Activated naive CD4-positive, alpha-beta T cell (primary cell): ENCODE measurements around the gene OTX1.
"Not testable (repeated sequence)": the region's sequence is repeated elsewhere in the genome, so short reads cannot be mapped to it uniquely, and the experiment has no call there.

ENCODE experiments used
- DNase-seq, 4 experiments: peaks; one replicate each; lab custom pipeline; 2025; lab: John Stamatoyannopoulos, UW

Gene OTX1

DNA sequence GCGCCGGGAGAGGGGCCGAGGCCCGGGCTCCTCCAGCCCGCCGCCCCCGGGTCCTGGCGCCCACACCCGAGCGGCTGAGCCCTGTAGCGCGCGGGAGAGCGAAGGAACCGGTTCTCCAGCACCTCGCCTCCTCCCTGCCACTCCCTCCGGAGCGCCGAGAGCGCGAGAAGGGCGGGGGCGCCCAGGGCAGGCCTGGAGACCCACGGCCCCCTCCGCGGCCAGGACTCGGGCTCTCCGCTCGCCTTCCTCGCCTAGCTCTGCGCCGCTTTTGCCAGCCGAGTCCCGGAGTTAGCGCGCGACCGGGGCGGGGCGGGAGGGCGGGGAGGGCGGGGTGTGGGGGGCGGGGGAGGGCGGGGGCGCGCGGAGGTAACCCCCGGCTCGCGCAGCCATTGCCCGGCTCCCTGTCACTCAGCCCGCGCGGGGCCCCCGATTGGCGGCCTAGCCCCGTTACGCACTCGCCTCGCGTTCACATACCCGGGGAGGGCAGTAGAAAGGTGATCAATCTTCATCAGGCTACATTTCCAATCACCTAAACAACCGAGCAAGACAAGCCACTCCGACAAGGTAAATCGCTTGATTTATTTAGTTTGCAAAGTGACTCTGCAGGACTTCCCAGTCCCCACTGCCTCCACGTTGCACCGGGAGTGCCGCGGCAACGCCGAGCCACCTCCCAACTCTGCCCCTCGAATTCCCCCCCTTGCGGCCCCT lies at the start of gene OTX1:
TSS of gene OTX1 (plus strand) at position 497 of the 708 bp plus-strand sequence. CDS start 2,161 bp downstream, outside the sequence.
- no peak for DNase-seq

GRCh38 chr2:63001576-63001975 lies 49.1 kb upstream of the OTX1 start:
- DNase-seq = no peak

- no peak for DNase-seq
Measured at GRCh38 chr2:63003351-63003750, 47.3 kb upstream of the OTX1 start.

GRCh38 chr2:63007813-63008458 lies 42.7 kb upstream of the OTX1 start:
- no peak for DNase-seq

DNA sequence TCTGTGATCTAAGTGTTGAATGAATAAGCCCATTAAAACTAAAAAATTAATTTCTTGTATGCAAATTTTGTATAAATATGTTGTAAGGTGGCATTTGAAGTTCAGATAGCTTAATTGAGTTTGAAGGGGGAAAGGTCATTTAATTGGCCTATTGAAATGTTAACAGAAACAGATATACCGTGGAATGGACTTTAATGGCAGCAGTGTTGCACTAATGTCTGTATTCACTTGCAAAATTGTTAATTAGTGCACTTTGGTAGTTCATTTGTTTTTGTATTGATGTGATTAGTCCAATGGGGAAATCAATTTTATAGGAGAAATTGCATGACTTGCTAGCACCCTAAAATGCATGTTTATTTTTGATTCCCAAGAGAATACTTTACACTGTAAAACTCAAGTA lies 41.8 kb upstream of the OTX1 start:
- DNase-seq = no peak

- DNase-seq = no peak
Measured at GRCh38 chr2:63009490-63009889, 41.1 kb upstream of the OTX1 start.

GRCh38 chr2:63012541-63012940 lies 38.1 kb upstream of the OTX1 start:
- DNase-seq = no peak

- no peak for DNase-seq
Measured at GRCh38 chr2:63013438-63013837, 37.2 kb upstream of the OTX1 start.

DNA sequence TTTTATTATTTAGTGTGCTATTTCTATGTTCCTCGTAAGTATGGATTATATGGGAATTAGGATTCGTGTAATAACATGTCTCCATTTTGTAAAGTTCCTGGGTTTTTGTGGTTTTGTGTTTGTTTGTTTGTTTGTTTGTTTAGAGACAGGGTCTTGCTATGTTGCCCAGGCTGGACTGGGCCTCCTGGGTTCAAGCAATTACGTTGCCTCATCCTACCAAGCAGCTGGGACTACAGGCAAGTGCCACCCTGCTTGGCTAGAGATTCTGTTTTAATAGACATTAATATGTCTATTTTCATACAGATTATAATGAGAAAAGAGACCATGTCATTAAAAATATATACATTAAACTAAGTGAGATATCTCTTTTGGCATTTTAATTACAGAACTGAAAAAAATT lies 35.2 kb upstream of the OTX1 start:
- DNase-seq = no peak

- no peak for DNase-seq
Measured at GRCh38 chr2:63018439-63018838, 32.2 kb upstream of the OTX1 start.

GRCh38 chr2:63019686-63020085 lies 30.9 kb upstream of the OTX1 start:
- not testable (repeated sequence) for DNase-seq

DNA sequence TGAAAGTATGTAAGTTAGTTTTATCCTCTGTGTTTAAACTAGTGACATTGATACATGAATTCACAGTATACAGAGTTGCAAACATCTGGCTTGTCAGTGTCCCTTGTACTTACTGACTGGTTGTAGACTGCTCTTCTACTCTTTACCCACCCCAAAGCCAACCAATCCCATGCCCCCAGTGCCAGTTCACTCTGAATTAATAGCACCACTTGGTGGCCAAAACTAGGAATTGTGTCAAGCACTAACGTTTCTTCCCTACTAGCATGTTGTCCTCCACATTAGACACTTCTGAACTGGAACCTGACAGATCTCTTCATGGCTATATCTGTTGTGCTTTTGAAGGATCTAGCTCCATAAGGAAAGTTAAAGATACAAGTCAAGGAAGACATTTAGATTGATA lies 27.2 kb upstream of the OTX1 start:
- DNase-seq = no peak

GRCh38 chr2:63027220-63027619 lies 23.4 kb upstream of the OTX1 start:
- DNase-seq = no peak

GRCh38 chr2:63029058-63029457 lies 21.6 kb upstream of the OTX1 start:
- no peak for DNase-seq

DNA sequence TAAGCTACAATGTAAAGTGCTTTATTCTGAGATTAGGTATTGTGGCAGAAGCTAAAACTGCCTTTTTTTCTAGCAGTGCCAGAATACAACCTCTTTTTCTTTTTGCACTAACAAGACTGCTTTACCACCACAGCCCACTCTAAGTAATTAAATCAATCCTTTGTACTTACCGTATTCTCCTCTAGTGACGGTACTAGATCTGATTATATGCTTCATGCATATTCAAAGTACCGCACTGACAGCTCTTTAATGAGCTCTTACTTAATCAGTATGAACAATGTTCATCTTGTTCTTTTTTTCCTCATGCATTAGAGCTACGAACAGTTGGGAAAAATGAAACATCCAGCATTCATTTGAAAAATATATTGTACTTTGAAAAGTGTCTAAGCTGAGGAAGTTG lies 16.1 kb upstream of the OTX1 start:
- DNase-seq = no peak

DNA sequence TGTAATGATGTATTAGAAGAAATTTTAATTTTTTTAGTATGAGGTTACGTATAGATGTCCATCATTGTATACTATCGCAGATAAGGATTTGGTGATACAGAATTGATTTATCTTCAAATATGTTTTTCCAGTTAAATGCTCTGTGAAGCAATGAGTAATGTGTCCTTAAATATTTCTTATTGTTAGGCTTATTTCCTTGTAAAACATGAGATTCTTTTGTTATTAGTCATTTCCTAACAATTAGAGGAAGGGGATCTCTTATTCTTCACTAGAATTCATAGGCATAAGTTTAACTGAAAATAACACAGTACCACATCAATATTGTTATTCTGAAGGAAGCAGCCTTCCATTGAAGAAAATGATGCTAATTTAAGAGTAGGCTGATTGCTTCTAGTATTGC lies 15.5 kb upstream of the OTX1 start:
- DNase-seq = no peak

GRCh38 chr2:63035660-63036059 lies 15.0 kb upstream of the OTX1 start:
- DNase-seq = no peak

DNA sequence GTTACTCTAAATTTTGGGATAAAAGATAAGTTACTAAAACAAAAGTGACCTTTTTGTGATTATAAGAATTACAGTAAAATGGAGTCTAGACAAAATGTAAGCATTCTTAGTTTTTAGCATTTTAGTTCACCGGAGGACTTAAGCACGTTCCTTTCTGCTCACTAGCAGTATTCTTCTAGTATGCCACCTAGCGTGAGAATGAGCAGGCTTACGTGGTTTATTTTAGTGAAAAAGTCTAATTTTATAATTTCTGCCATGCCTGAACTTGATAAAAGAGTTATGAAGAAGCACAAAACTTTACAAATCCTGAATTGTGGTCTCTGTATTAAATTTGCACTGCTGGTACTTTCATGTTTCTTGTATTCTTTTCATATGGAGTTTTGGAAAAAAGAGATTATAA lies 12.6 kb upstream of the OTX1 start:
- DNase-seq = no peak

DNA sequence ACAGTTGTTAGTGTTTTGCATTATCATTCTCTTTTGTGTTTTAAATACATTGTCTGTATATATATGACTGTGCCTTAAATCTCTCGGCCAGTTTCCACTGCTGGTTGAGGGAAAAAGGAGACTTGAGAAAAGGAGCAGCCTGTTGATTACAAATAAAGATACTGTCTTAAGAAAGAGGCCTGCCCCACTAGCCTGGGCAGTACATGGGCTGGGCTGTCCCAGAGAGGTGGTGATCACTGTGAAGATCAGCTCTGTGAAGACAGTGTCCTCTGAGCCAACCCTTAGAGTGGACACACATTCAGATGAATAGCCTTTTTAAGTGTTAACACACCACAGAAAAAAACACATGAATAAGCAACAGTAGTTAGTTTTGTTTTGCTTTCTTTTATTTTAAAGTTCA lies 10.0 kb upstream of the OTX1 start:
- DNase-seq = no peak

GRCh38 chr2:63041592-63041991 lies 9.0 kb upstream of the OTX1 start:
- no peak for DNase-seq

GRCh38 chr2:63044362-63045327 lies 6.0 kb upstream of the OTX1 start:
- no peak for DNase-seq

DNA sequence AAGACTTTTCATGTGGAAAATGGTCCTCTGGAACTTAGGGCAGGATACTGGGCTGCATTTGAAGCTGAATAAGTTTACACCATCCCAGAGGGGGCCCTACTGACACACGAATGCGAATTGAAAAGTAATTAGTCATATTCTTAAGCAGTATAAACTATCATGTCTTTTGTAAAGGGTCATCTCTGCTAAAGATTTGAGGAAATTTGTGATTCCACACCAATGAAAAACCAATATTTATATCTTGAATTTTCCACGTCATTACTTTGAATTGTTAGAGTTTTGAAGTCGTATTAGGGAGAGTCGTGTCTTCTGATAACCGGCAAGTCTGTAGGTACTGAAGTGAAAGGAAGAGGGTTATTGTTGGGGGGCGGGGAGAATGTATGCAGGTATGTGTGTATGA lies 4.1 kb upstream of the OTX1 start:
- no peak for DNase-seq

DNA sequence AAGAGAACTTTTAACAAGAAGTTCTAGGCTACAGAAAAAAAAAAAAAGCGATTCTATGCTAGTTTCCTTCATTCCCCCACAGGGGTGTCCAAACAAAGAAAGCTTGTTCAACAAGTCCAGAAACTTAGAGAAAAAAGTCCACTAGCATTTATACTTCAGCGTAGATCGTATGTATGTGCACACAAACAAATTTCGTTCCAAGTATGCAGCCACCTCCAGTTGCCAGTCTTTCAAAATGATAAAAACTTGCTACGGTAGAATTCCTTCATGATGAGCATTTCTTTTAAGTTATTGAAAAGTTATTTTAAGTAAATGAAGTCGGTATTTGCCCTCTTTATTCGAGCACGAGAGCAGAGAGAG lies 3.7 kb upstream of the OTX1 start:
- no peak for DNase-seq
